ENCODE measurements around the gene DLGAP1. TPM values are rescaled to one million over a fixed set of nuclear protein-coding genes. Genes with fewer than 3 reads are reported as not detected.
"Not testable (repeated sequence)": the region's sequence is repeated elsewhere in the genome, so short reads cannot be mapped to it uniquely, and the experiment has no call there.

Gene DLGAP1
- 0.06 and 0.46 TPM in 2 replicates for total RNA-seq (2014; rRNA removed)
- polyA plus RNA-seq (2012): 0.06 TPM

DNA sequence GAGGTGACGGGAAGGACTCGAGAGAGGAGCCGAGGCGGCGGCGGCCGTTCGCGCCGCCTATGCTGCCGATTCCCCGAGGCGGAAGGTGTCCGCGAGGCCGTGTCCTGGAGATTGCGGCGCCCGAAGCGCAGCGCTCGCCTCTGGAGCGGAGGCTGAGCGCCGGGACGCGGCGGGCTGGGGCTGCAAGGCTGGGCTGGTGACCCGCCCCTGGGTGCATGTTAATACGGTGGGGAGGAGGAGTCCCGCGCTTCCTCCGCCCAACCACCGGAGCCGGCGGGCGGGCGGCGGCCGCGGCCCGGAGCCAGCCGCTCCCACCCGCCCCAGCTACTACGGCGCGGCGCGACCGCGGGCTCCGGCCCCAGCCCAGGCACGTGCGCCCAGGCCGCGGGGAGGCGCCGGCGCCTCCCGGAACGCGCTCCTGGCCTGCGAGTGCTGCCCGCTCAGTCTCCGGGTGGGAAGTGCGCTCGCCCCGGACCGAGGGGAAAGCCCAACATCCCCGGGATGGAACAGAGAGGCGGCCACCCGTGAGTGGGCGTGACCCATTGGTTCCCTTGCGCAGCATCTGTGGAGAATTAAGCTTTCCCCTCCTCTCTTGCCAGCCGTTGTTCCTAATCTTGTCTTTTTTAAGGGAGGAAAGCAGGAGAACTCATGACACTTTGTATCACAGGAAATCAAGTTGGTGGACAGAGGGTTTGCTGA, at the start of gene DLGAP1:
Gene DLGAP1, minus strand, starts transcription at position 195 of the 699 bp plus-strand sequence.
- DNase-seq (ENCODE audit: low read depth): no peak

DNA sequence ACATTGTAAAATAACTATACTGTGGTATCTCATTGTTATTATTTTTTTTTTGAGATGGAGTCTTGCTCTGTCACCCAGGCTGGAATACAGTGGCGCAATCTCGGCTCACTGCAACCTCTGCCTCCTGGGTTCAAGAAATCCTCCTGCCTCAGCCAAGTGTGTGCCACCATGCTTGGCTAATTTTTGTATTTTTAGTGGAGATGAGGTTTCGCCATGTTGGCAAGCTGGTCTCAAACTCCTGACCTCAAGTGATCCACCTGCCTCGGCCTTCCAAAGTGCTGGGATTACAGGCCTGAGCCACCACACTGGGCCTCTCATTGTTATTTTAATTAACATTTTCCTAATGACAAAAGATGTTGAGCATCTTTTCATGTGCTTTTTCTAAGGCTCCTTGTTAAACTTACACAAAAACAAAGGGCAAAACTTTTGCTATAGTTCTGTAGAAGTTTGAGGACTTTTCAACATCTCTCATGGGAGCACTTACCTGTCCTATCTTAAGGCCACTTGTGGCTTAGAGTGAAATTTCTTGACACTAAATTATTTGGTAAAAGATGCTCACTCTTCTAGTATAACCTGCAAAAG, 39.7 kb upstream of the DLGAP1 start:
- DNase-seq (ENCODE audit: low read depth): not testable (repeated sequence)

DNA sequence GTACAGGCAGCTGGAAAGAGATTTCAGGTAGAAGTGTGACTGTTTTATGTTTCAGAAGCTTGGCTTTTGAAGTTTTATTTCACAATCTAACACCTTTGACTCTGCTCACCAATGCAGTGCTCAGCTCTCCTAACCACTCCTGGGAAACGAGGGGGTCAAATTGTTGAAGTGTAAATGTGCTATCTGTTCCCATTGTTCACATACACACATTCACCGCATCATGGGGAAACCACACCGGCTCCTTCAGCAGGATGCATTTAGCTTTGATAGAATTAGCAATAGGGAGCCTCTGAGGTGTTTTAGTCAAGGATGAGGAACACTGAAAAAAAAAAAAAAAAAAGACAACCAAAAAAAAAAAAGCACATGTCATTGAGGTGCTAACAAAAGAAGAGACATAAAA, 13.4 kb upstream of the DLGAP1 start:
- DNase-seq (ENCODE audit: low read depth): no peak

DNA sequence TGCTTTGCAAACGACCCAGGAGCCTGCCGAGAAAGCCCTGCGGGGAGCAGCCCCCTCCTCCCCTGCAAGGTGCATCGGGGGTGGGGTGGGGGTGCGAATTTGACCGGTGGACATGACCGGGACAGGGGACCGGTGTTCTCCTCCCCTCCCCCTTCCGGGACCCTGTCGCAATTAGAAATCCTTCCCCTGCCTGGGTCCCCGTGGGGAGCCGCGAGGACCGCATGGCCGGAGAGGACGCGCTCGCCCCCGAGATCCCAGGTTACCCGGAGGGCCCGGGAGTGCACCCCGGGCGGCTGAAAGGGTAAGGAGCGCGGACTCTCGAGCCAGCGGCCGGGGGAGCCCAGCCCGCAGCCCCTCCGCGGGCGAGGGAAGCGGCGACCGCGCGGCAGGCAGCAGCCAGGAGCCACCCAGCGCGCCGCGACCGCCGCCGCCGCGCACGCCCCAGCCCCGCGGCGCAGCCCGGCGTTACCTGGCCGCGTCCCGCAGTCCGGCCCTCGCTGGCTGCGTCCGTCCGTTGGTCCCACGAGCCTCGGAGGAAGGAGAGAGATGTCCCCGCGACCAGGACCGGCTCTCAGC, 482 bp downstream of the DLGAP1 start:
- no peak for DNase-seq (ENCODE audit: low read depth)

DNA sequence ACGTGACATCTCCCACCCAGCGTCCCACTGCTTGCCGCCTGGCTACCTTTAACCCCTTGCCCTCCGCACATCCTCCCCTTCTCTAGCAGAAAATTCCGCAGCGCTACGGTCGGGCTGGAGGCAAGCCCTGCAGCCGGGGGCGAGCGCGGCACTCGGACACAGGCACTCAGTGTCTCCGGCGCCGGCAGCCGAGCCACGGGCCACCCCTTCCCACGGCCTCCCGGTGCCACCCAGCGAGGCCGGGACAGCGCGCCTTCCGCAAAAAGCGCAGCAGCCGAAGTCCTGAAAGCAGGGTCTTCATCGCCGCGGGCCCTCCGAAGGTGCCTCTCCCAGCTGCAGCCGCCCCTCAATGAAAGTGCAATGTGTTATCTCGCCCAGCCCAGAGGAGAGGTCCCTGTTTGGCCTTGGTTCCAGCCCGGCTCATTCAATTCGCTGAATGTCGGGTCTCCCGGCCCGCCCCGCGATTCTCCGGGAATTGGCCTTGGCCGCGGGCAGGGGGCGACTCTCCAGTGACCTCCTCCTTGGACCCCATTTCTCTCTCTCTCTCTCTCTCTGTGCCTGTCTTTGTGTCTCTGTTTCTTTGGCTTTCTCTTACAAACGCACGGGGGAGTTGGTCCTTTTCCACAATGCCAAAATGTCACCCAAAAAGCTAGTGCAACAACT, 1.1 kb downstream of the DLGAP1 start:
- DNase-seq (ENCODE audit: low read depth): no peak

DNA sequence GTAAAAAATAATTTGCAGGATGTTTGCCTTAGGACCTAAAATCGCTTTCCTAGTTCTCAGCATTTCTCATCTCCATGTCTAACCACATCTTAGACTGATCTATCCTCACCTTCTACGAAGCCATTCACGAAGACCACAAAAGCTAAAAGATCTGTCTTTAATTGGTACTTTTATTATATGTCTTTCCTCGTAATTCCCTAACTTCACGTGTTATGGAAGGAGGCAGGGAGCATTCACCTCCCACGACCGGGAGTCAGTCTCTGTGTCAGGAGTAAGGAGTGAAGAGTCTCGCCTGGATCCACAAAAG, 1.6 kb downstream of the DLGAP1 start:
- no peak for DNase-seq (ENCODE audit: low read depth)

DNA sequence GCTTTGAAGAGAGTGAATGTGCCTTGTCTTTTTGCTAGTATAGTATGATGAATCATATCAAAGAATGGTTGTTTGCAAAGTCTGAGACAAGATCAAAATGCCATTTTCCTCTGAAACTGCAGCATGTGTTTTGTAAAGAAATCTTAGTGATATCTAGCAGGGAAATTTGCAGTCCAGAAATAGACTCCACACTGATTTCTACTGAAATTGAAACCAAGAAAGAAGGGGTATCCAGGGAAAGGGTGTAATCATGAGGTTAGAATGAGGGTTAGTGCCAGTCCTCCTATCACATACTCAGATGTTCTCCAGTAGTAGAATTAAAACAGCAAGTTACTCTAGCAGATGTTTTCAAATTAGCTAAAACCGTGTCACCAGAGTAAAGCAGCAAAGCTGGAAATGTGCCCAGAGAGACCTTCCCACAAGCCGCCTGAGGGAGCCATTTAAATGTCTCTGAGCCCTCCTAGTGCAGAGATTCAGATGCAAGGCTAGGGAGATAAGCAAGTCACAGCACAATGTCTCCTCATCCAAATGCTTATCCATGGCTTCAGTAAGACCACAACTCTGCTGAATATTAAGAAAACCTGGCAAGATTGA, 4.9 kb downstream of the DLGAP1 start:
- no peak for DNase-seq (ENCODE audit: low read depth)

DNA sequence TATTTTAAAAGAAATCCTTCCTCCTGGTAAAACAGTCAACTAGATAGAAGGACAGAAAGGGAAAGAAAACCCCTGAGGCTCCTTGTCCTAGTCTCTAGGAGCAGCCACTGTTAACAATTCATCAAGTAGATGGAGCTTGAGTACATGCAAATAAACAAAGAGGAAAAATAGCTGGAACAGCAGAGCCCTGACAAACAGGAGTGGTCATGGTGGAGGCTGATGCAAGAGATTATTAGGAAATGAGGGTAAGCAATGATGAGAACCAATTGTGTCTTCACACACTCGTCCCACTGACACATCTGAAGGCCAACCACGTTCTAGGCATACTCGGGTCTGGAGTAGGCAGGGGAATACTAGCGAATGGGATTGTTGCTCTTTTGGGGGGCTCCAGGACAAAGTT, 9.2 kb downstream of the DLGAP1 start:
- no peak for DNase-seq (ENCODE audit: low read depth)

DNA sequence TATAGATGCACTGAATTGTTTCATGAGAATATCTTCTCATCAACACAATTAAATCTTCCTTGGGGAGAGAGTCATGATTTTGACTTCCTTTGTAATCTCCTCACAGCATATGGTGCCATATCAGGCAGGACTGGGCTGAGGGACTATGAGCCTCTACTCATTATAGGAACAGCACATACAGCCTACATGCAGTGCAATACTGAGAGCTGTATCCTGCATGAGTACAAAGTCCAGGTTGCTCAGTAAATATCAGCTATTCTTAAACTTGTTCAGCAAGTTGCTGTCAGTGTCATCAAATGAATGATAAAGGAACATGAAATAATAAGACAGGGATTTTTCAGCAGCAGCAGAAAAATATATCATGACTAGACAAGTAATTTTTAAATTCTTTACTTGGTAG, 10.8 kb downstream of the DLGAP1 start:
- DNase-seq (ENCODE audit: low read depth): no peak

DNA sequence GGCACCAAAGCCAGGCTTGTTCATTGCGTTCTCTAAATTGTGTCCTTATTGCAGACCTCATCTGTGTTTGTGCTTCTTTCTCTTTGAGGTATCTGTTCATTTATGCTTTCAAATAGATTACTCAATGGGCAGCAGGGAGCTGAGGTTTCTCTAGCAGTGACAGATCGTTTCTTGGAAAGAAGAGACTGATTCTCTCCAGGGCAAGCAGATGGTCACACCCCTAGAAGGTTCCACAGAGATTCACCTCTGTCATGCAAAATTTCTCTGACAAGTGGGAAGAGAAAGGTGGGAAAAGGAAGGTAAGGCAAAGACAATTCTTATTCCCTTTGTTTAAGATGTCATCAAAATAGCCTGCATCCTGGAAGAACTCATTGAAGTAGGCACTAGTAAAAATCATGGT, 14.0 kb downstream of the DLGAP1 start:
- DNase-seq (ENCODE audit: low read depth): no peak

DNA sequence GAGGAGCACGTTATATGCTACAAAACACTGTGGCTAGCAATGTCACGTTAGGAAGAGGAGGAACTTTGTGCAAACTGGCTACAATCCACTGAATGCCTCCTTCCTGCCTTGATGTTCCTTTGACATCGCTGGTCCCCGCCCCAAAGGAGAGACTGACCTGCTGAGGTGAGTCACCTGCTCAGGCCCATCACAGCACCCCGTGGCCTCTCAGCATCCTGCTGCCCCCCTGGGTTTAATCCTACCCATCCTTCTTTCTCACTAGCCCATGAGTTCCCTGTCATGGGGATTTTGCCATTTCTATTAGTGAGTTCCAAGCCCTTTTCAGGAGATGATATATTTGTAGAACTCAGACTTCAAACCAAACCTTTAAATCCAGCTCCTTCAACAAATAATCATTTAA, 16.2 kb downstream of the DLGAP1 start:
- no peak for DNase-seq (ENCODE audit: low read depth)

DNA sequence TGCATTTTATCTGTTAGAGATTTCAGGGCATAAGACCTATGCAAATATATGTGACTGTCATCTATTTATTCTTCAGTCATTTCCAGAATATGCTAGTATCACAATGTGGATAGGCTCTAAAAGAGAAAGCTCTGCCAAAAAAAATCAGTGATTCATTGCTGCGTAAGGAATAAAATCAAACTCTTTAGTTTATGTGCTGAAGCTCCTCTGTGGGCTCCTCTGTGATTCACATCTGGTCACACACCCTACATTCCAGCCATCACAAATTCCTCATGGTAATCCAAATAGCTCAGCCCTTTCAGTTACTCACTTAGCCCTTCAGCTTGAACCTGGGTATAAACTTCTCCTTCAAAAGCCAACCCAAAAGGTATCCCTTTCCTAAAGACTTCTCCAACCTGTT, 21.4 kb downstream of the DLGAP1 start:
- no peak for DNase-seq (ENCODE audit: low read depth)

DNA sequence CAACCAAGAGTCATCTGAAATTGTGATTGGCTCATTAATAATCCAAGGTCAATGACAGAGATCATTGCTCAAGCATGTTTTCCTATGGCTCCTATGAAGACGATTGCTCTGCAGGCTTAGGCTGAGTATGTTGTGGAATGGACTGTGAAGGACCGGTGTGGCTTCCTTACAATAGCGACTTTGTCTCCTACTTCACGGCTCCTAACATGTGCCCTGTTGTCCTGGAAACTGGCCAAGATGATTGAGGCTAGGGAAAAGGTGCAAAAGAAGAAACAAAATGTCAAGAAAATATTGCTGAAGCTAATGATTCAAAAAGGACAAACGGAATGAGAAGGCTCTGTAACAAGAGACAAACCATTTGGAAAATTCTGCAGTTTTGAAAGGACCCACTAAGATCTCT, 24.3 kb downstream of the DLGAP1 start:
- no peak for DNase-seq (ENCODE audit: low read depth)

DNA sequence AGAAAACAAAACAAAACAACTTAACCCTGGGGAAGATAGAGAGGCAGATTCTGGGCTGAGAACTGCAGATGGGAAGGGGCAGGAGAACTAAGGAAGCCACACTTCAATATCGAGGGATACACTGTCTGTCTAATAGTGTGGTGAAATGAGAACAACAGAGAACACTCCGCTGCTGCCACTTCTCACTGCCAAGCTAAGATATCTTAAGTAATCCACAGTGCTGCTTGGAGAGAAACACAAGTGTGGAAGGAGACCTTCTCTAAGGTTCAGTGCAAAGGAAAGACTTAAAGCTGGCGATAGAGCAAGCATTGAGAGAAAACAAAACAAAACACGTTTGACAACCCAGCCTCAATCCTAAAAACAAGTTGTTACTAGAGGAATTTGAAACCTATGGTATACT, 37.4 kb downstream of the DLGAP1 start:
- DNase-seq (ENCODE audit: low read depth): no peak

DNA sequence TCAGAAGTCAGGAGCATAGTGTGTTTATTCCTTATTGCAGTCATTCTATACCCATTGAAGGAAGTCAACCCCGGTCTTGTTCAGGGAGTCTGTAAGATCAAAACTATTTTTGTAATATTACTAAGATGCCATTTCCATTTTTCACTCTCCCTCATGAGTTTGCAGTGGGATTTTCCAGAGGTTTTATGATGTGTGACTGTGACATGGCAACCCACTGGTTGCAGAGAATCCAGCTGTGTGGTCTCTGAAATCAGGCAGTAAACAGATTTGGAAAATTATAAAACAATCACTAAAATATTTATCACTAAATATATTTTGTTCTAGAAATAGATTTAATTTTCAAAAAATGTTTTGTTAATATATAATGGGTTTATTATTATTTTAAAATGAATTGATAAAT, 38.1 kb downstream of the DLGAP1 start:
- no peak for DNase-seq (ENCODE audit: low read depth)

DNA sequence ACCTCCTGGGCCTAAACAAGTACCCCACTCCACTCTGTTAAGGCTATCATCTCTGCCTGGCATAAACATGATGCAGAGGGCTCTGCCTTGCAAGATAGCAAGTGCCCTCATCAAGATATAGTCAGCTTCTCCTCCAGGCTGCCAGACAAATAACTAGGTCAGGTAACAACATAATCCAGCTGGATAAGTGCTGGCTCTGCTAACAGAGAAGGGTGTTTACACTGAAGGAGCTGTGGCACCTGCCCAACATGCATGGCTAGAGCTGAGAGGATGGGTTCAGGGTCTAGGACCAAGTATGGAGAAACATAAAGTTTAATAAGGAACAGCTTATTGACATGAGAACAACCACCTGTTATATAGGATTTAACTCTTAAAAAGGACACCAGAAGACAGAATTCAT, 42.8 kb downstream of the DLGAP1 start:
- DNase-seq (ENCODE audit: low read depth): no peak

DNA sequence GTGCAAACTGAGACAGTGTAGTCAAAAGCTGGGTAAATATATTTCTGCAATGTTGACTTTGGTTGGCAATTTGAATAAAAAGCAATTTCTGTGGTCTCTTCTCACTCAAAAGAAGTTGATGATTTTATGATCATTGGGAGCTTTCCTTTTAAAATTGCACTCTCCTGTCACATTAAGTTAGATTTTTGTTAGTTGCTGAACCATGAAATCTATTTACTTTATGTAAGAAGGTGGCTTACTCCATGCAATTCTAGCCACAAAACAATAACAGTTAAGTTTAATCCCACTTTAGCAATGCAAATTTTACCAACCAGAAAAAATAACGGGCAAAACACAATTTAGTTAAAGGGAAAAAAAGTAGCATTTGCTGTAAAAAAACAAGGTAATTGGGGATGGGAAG, 48.3 kb downstream of the DLGAP1 start:
- DNase-seq (ENCODE audit: low read depth): no peak

DNA sequence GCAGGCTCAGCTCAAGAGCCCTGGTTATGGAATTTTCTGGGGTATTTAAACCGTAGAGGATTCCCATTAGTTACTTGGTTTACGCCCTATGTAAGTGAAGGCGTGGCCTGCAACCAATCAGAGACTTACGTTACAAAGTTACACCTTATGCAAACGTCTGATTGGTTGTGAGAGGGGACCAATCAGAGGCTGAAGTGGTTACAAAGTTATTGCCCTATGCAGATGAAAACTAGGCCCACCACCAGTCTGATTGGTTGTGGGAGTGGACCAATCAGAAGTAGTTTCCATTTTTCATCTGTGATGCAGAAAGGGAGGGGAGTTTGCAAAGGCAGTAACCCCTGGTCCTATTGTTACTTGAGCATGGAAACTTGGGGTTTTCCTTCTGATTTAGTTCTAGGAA, 49.1 kb downstream of the DLGAP1 start:
- no peak for DNase-seq (ENCODE audit: low read depth)

DNA sequence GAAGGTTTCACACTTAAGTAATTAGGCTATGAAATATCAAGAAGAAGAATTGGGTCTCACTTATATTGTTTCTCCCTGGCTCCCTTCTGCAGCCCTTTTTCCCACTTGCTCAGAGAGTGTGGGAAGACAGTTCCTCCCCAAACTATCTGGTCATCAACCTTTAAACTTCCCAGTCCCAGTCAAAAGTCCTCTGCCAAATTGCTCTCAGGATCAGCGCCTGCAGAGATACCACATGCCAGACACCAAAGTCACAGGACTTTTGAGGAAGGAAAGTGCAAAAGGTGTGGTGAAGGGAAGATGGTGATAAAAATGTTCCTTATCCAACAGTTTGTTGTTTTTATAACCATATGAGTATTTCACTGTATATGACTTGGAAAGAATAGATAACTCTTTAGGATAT, 51.3 kb downstream of the DLGAP1 start:
- no peak for DNase-seq (ENCODE audit: low read depth)

DNA sequence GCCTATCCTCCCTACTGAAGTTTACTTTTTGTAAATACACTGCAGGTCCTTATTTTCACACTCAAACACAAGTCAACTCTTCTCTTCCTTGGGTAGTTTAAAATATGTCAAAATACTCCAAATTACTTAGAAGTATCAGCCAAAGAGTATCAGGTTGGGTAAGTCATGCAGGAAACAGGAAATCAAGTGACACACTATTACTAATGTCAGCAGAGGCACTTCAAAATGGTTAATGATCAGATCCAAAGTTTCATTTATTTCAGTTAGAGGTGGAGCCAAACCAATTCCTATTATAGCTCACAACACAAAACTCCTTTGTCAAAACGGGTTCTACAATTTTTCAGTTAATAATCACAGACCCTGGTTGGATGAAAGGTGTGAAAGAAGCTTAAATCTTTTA, 54.2 kb downstream of the DLGAP1 start:
- DNase-seq (ENCODE audit: low read depth): no peak

DNA sequence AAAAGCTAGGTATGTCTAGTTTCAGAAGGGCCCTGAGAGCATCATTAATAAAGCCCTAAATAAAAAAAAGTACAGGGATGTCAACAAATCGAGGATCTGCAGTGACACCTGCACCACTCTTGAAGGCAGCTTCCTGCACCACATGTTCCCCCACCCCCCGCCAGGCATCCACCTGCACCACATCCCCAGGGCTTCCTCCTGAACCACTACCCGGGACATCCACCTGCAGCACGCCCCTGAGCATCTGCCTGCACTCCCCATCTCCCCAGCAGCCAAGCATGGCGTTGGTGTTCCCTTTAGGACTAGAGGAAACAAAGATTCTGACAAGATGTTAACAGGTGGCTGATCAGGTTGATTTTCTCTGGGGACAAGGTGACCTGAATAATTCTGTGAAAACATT, 55.2 kb downstream of the DLGAP1 start:
- DNase-seq (ENCODE audit: low read depth): no peak

DNA sequence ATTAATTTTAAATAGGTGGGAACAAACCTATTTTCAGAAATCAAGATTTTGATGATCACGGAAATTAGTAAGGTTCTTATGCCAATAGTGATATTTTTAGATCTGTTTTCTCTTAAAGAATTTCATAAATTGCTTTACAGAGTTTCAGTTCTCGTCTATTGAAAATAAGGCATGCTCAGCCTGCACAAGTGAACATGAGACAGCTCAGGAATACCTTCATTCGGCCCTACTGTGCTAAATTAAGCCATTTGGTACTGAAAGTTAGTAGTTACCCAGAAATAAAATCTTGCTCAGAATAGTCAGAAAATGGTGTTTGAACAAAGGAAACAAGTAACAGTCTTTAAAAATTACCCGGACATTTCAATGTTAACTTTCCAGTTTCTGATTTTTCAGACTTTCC, 60.4 kb downstream of the DLGAP1 start:
- no peak for DNase-seq (ENCODE audit: low read depth)

DNA sequence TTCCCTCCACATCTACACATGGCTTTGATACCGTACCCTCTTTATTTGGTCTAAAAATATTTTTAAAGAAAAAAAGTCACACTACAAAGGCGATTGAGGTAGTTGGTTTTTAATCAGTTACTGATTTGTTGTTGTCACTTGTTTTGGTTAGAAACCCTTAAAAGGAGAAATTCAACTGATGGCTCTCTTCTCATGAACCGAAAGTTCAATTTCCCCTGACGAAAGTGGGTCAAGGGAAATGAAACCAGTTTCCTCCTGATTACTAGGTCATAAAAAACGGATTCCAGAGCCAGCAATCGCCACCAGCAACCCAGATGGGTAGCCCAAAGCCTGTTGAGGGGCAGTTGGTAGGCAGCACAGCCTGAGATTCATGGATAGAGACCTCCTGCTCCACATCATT, 63.2 kb downstream of the DLGAP1 start:
- DNase-seq (ENCODE audit: low read depth): no peak

Data from LHCN-M2 (cell line).